ENCODE measurements around the gene PCDHGA11.

DNA sequence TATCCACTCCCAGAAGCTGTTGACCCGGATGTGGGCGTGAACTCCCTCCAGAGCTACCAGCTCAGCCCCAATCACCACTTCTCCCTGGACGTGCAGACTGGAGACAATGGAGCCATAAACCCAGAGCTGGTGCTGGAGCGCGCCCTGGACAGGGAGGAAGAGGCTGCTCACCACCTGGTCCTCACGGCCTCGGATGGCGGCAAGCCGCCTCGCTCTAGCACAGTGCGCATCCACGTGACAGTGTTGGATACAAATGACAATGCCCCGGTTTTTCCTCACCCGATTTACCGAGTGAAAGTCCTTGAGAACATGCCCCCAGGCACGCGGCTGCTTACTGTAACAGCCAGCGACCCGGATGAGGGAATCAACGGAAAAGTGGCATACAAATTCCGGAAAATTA, 27.6 kb upstream of the PCDHGA11 start:
- TF ChIP-seq POLR2AphosphoS5 (IDR thresholded peaks at IDR 0.05; ENCODE audit: low read depth, low read length) (no peak), FOXP2 (optimal IDR thresholded peaks at IDR 0.05; ENCODE audit: borderline replicate concordance, extremely low read depth, extremely low read length, insufficient read depth) (no peak)

All from PFSK-1 (cell line).